Sigmoid colon (tissue), 4 donors: ENCODE data around the gene DCTN3.

ENCODE experiments used
- CTCF ChIP-seq, 4 experiments: fragments of 450-650 bp in 3 of 4; fragments of 200-600 bp in 1 of 4; IDR thresholded peaks; one replicate each; pipeline ENCODE4 v1.5.1; 2016 to 2019; ENCODE audit warnings: antibody characterized with exemption in 4 of 4, mild to moderate bottlenecking in 3 of 4, moderate library complexity in 2 of 4
- EP300 ChIP-seq, 4 donors: sonication (generic); formaldehyde crosslinking; IDR thresholded peaks; one replicate each; pipeline ENCODE4 v1.6.1; 2017; ENCODE audit warnings: antibody characterized with exemption in 4 of 4
- POLR2A ChIP-seq, 2 donors: fragments of 450-650 bp; IDR thresholded peaks; one replicate each; pipeline ENCODE4 v1.6.1; 2016; ENCODE audit warnings: antibody characterized with exemption in 2 of 2, mild to moderate bottlenecking in 2 of 2, moderate library complexity in 2 of 2

- TF ChIP-seq POLR2A (IDR thresholded peaks at IDR 0.05) (no peak), CTCF (IDR thresholded peaks at IDR 0.05) (no peak), EP300 (IDR thresholded peaks at IDR 0.05) (no peak)
Measured at GRCh38 chr9:34607331-34607730, 13.0 kb downstream of the DCTN3 start.
